Loucy (cell line): ENCODE data around the gene SERPINA9.

Source experiments
- CTCF ChIP-seq: fragments of 200-600 bp; sonication (generic); conservative IDR thresholded peaks from 2 replicates; pipeline ENCODE4 v1.5.1; 2014; ENCODE audit warnings: mild to moderate bottlenecking, antibody characterized with exemption, low read length
- EZH2phosphoT487 ChIP-seq: fragments of 200-600 bp; IDR thresholded peaks from 2 replicates; pipeline ENCODE4 v1.6.1; 2018; ENCODE audit warnings: antibody characterized with exemption, mild to moderate bottlenecking, moderate library complexity, borderline replicate concordance

- TF ChIP-seq CTCF (no peak), EZH2phosphoT487 (no peak)
These were observed 13.3 kb upstream of the SERPINA9 start for GRCh38 chr14:94489336-94489735.
